H1 (cell line): ENCODE results near the gene SNU13. TPM values are rescaled to one million over a fixed set of nuclear protein-coding genes. Genes with fewer than 3 reads are reported as not detected.

ENCODE experiments used
- CTBP2 ChIP-seq: IDR thresholded peaks from 2 replicates; pipeline ENCODE4 v1.7.0; 2011; ENCODE audit warnings: borderline replicate concordance, mild to moderate bottlenecking, moderate library complexity, mixed read lengths, low read length; ENCODE audit not compliant: insufficient read depth, insufficient read length
- HDAC2 ChIP-seq, 2 experiments: fragments of 300-600 bp in 1 of 2; sonication (generic) in 1 of 2; IDR thresholded peaks; 2 replicates each; pipeline ENCODE4 v1.6.1; 2011 to 2012; ENCODE audit warnings: low read depth in 2 of 2, low read length in 2 of 2, mild to moderate bottlenecking in 2 of 2, moderate library complexity in 2 of 2, borderline replicate concordance in 1 of 2, inconsistent platforms in 1 of 2
- TAF1 ChIP-seq: IDR thresholded peaks from 2 replicates; pipeline ENCODE4 v1.6.1; 2011; ENCODE audit warnings: mild to moderate bottlenecking, low read depth, low read length
- TCF12 ChIP-seq: IDR thresholded peaks from 2 replicates; pipeline ENCODE4 v1.6.1; 2011; ENCODE audit warnings: low read depth, mild to moderate bottlenecking, low read length
- ZNF274 ChIP-seq: IDR thresholded peaks from 2 replicates; pipeline ENCODE4 v1.7.0; 2012; ENCODE audit warnings: low read length, borderline replicate concordance; ENCODE audit errors: extremely low read depth
- polyA plus RNA-seq, 7 experiments: library from polyadenylated mRNA; depleted of rRNA in 3 of 7; stranded (reverse) in 5 of 7; unstranded in 2 of 7; fragments of >200 nt in 5 of 7; fragments of 200-250 nt in 2 of 7; gene quantifications; 1 replicate in 5 of 7; 2 replicates in 1 of 7; 4 replicates in 1 of 7; pipeline versions ENCODE4 v1.2.1 to v1.2.3, GENCODE V29; 2011 to 2013; ENCODE audit warnings: missing spikeins in 2 of 7, mixed read lengths in 2 of 7
- total RNA-seq: library from RNA; stranded (reverse); fragmentation: NEBNext Ultra II Directional; extraction: Animal tissue kit (Norgen Biotek cat#: 25700); gene quantifications from 2 replicates; pipeline ENCODE4 v1.2.1, GENCODE V29; 2021
- TF ChIP-seq, protein P1 (sequence below): IDR thresholded peaks from 2 replicates; pipeline ENCODE4 v1.6.1; 2012; ENCODE audit warnings: inconsistent platforms
- TF ChIP-seq, protein P2 (sequence below): IDR thresholded peaks from 2 replicates; pipeline ENCODE4 v1.6.1; 2012; ENCODE audit warnings: low read length, inconsistent platforms

SNU13 gene
- total and polyA plus RNA-seq, 2 of the 8 experiments (the other 6 are each of a cell fraction or from before 2014, with no cell fraction given) = 241 to 281 TPM

DNA sequence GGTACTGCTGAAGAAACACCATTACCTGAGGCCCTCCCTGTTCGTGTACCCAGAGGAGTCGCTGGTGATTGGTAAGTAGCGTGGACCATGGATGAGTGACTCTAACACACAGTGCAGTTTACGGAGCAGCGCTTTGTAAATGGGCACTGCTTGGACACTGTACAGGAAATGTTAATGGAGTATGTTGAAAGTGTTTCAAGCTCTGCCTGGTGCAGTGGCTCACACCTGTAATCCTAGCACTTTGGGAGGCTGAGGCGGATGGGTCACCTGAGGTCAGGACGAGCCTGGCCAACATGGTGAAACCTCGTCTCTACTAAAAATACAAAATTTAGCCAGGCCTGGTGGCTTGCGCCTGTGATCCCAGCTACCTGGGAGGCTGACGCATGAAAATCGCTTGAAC, 37.8 kb downstream of the SNU13 start (continued):
- TF ChIP-seq, protein P1, sequence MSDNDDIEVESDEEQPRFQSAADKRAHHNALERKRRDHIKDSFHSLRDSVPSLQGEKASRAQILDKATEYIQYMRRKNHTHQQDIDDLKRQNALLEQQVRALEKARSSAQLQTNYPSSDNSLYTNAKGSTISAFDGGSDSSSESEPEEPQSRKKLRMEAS = no peak
- TF ChIP-seq TCF12 (no peak), CTBP2 (no peak), ZNF274 (no peak), TAF1 (no peak), HDAC2 (IDR thresholded peaks at IDR 0.05; ENCODE audit: borderline replicate concordance in 1 of 2, low read depth in 2 of 2, low read length in 2 of 2) (no peak)
- TF ChIP-seq, protein P2, sequence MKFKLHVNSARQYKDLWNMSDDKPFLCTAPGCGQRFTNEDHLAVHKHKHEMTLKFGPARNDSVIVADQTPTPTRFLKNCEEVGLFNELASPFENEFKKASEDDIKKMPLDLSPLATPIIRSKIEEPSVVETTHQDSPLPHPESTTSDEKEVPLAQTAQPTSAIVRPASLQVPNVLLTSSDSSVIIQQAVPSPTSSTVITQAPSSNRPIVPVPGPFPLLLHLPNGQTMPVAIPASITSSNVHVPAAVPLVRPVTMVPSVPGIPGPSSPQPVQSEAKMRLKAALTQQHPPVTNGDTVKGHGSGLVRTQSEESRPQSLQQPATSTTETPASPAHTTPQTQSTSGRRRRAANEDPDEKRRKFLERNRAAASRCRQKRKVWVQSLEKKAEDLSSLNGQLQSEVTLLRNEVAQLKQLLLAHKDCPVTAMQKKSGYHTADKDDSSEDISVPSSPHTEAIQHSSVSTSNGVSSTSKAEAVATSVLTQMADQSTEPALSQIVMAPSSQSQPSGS = no peak
- TF ChIP-seq, all 59 proteins: peak for 0
